Left ventricle myocardium inferior (tissue), 1 donor: ENCODE data around the gene SLC31A1. TPM values are rescaled to one million over a fixed set of nuclear protein-coding genes. Genes with fewer than 3 reads are reported as not detected.

ENCODE experiments used
- DNase-seq: peaks from one replicate; pipeline ENCODE4 v3.0.0-alpha.2; 2020
- H3K27ac ChIP-seq: fragments of 200-600 bp; replicated peaks from 2 replicates; pipeline ENCODE4 v1.8.0; 2021
- H3K27me3 ChIP-seq: fragments of 200-600 bp; 2 replicates; pipeline ENCODE4 v1.8.0; 2021; ENCODE audit warnings: low read depth
- H3K36me3 ChIP-seq: fragments of 200-600 bp; 2 replicates; pipeline ENCODE4 v1.8.0; 2021
- H3K4me1 ChIP-seq: fragments of 200-600 bp; 2 replicates; pipeline ENCODE4 v1.8.0; 2021
- H3K4me3 ChIP-seq: fragments of 200-600 bp; 2 replicates; pipeline ENCODE4 v1.8.0; 2021; ENCODE audit warnings: mild to moderate bottlenecking, moderate library complexity
- H3K9me3 ChIP-seq: fragments of 200-600 bp; replicated peaks from 2 replicates; pipeline ENCODE4 v1.8.0; 2021
- CTCF ChIP-seq: fragments of 200-600 bp; IDR thresholded peaks from 2 replicates; pipeline ENCODE4 v1.8.0; 2021; ENCODE audit warnings: antibody characterized with exemption, mild to moderate bottlenecking, borderline replicate concordance
- intact Hi-C: fragments of 100-400 bp; cut with micrococcal nuclease; formaldehyde crosslinking; loops from one replicate; pipeline ENCODE4 v1.11.0; 2022
- total RNA-seq: library from RNA; stranded (reverse); fragmentation: NEBNext Ultra II Directional; extraction: Animal tissue kit (Norgen Biotek cat#: 25700); gene quantifications from one replicate; pipeline ENCODE4 v1.2.1, GENCODE V29; 2021
- donor health status: DM: no; HTN: yes; CAD: no; lungs with severe emphysema.

Gene SLC31A1
- total RNA-seq, 1 donor from 2014 or later = 12.6 TPM

- peaks cover 76% of the 10 kb centered on the region for H3K36me3 ChIP-seq
- no peak for TF ChIP-seq CTCF
Observed at GRCh38 chr9:113269871-113270270, 48.5 kb downstream of the SLC31A1 start.

GRCh38 chr9:113274474-113275156 is 53.3 kb downstream of the SLC31A1 start:
- H3K4me3 ChIP-seq = peak overlapping the region; percentile 85
- peak overlapping the region; percentile 94 for H3K27ac ChIP-seq
- no peaks in the 10 kb centered on the region for H3K27me3 ChIP-seq
- TF ChIP-seq CTCF = peak; percentile 76
- H3K4me1 ChIP-seq = peaks cover 64% of the 10 kb centered on the region
- H3K36me3 ChIP-seq = peaks cover 67% of the 10 kb centered on the region
- H3K9me3 ChIP-seq = no peaks in the 10 kb centered on the region
- no peak for DNase-seq
- intact Hi-C loops = no loop called here

More at GRCh38 chr9:113269871-113270270, 48.5 kb downstream of the SLC31A1 start:
- no peak for DNase-seq
- peaks cover 36% of the 10 kb centered on the region for H3K4me1 ChIP-seq
- H3K27ac ChIP-seq = no peak overlapping the region
- H3K4me3 ChIP-seq = no peak overlapping the region
- intact Hi-C loops = no loop called here
- no peaks in the 10 kb centered on the region for H3K9me3 ChIP-seq
- H3K27me3 ChIP-seq = no peaks in the 10 kb centered on the region

- no peaks in the 10 kb centered on the region for H3K27me3 ChIP-seq
- H3K36me3 ChIP-seq = peaks cover 67% of the 10 kb centered on the region
- peak within 1 kb of the TSS; percentile 85 for H3K4me3 ChIP-seq
- TF ChIP-seq CTCF = no peak
- DNase-seq = peak; percentile 96
- H3K27ac ChIP-seq = peak within 1 kb of the TSS; percentile 94
- H3K9me3 ChIP-seq = no peaks in the 10 kb centered on the region
- H3K4me1 ChIP-seq = peaks cover 59% of the 10 kb centered on the region
- intact Hi-C loops = no loop called here
Observed at GRCh38 chr9:113275157-113276131, 54.1 kb downstream of the SLC31A1 start, which contains the start of the genes CDC26 and PRPF4. Gene CDC26, minus strand, starts transcription at chr9:113275572. Its CDS starts 3,065 bp downstream, at chr9:113272507. Gene PRPF4, plus strand, starts transcription at chr9:113275658. Its CDS starts 86 bp downstream, at chr9:113275744.

GRCh38 chr9:113278840-113279239 is 57.5 kb downstream of the SLC31A1 start:
- H3K9me3 ChIP-seq = no peaks in the 10 kb centered on the region
- no peak for TF ChIP-seq CTCF
- peaks cover 43% of the 10 kb centered on the region for H3K4me1 ChIP-seq
- intact Hi-C loops = no loop called here
- no peak overlapping the region for H3K27ac ChIP-seq
- no peak for DNase-seq
- H3K4me3 ChIP-seq = no peak overlapping the region
- H3K27me3 ChIP-seq = no peaks in the 10 kb centered on the region
- peaks cover 72% of the 10 kb centered on the region for H3K36me3 ChIP-seq

GRCh38 chr9:113281356-113281755 is 60.0 kb downstream of the SLC31A1 start:
- no peak overlapping the region for H3K27ac ChIP-seq
- no peak for TF ChIP-seq CTCF
- H3K4me3 ChIP-seq = no peak overlapping the region
- intact Hi-C loops = no loop called here
- H3K36me3 ChIP-seq = peaks cover 95% of the 10 kb centered on the region
- no peak for DNase-seq
- H3K27me3 ChIP-seq = no peaks in the 10 kb centered on the region
- H3K4me1 ChIP-seq = peaks cover 20% of the 10 kb centered on the region
- no peaks in the 10 kb centered on the region for H3K9me3 ChIP-seq
